Daoy (cell line): ENCODE measurements around the gene SEBOX. TPM values are rescaled to one million over a fixed set of nuclear protein-coding genes. Genes with fewer than 3 reads are reported as not detected.

ENCODE experiments used
- DNase-seq: peaks from one replicate; pipeline ENCODE4 v3.0.0-alpha.2; 2015; ENCODE audit warnings: low read depth
- total RNA-seq: library from RNA; depleted of rRNA; stranded (reverse); fragments of >200 nt; shearing (Covaris generic); gene quantifications from 2 replicates; pipeline ENCODE4 v1.2.3, GENCODE V29; 2014

SEBOX gene
- total RNA-seq, 1 experiment from 2014 or later = not detected

DNA sequence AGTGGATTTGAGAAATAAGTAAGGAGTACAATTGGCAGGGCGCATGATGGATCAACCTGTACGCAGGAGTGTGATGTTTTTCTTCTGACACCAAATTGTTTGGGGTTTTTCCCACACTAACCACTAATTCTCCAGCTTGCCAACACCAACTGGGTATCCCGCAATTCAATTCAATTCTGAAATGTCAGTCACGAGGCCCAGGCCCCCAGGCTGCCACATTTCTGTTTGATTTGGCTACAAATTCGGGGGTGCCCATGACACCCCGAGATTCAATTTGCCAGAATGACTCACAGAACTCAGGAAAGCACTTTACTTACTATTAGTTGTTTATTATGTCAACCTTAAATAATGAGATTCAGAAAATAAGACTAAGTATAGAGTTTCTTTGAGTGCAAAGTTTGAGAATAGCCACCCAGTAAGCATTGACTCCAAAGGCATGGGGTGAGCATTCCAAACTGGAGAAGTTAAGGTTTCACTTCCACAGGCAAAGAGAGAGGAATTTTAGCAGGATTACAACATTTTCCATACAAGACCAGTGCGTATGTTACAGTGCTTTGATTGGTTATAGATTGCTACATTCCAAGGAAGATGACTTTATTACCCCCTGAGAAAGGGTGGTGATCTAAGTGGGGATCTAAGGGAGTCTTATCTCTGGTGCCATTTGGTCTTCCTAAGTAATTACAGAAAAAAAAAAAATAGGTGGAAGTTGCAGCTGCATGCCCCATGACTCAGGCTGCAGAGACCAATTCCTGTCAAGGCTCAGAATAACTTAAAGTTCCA is 29.5 kb upstream of the SEBOX start:
- DNase-seq = peak; percentile 58

- no peak for DNase-seq
Observed at GRCh38 chr17:28392491-28392890, 27.5 kb upstream of the SEBOX start.

- no peak for DNase-seq
Observed at GRCh38 chr17:28391401-28391800, 26.4 kb upstream of the SEBOX start.

- DNase-seq = no peak
Observed at GRCh38 chr17:28390984-28391383, 26.0 kb upstream of the SEBOX start.

DNA sequence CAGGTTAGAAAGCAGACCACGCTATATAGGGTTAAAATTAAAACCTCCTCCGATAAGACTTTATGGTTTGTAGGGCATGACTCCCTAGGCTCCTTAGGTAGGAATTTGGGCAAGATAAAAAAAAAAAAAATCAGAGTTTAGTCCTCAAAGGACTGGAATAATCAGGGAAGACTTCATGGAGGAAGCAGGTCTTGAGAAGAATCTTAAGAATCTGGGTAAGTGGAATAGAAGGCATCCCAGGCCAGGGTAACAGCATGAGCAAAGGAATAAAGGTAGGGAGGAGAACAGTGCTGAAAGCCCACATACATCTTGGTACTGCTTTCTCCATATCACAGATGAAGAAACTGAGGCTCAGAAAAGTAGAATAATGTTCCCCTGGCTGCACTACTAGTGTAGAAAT is 25.6 kb upstream of the SEBOX start:
- DNase-seq = no peak

- DNase-seq = no peak
Observed at GRCh38 chr17:28390141-28390540, 25.1 kb upstream of the SEBOX start.

GRCh38 chr17:28388106-28388505 is 23.1 kb upstream of the SEBOX start:
- no peak for DNase-seq

GRCh38 chr17:28386391-28386790 is 21.4 kb upstream of the SEBOX start:
- DNase-seq = no peak

GRCh38 chr17:28385406-28385805 is 20.4 kb upstream of the SEBOX start:
- no peak for DNase-seq

GRCh38 chr17:28385037-28385400 is 20.0 kb upstream of the SEBOX start:
- no peak for DNase-seq

- no peak for DNase-seq
Observed at GRCh38 chr17:28384281-28385036, 19.5 kb upstream of the SEBOX start.

GRCh38 chr17:28381141-28381825 is 16.3 kb upstream of the SEBOX start:
- no peak for DNase-seq

DNA sequence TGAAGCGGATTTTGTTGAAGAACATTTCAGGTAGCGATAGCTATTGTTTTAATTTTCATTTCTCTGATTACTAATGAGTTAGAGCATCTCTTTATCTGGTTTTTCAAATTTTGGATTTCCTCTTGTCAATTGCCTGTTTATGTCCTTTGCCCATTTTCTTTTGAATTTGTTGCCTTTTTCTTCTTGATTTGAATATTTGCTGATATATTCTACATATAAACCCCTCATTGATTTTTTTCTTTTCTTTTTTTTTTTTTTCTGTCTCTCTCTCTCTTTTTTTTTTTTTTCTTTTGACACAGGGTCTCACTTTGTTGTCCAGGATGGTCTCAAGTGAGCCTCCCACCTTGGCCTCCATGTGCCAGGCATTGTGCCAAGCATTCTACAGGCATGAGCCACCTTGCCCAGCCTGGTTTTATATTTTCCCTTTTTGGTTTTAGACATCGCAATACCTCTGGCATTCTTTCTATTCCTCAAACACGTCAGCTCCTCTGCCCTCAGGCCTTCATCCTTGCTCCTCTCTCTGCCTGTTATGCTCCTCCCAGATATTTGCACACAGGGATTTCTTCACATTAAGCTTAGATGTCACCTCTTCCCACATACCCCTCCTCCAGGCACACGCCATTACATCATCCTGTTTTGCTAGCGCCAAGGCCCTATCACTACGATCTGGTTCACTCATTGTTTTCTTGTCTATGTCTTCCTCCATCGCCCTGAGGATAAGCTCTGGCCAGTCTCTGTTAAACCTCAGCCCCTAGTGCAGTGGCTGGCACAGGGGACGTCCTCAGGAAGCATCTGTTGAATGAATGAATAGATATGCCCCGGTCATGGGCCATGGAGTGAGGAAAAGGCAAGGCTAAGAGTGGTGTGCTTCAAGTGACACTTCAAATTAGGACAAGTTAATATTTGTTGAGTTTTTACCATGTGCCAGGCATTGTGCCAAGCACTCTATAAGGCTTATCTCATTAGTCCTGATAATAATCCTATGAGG is 15.1 kb upstream of the SEBOX start:
- DNase-seq = peak; percentile 41

DNA sequence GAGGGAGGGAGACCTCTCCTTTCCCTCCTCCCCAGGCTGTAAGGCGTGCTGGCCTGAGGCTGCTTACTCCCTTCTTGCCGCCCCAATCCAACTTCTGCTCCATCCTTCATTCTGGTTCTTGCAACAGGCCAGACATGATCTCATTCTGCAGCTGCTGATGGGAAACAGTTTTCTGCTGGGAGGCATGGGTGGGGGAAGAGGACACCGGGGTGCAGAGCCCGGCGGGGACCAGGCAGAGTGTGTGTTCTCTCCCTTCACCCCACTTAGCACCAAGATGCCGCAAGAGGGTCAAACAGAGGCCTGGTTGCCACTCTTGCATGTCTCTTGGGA is 7.9 kb upstream of the SEBOX start:
- no peak for DNase-seq

- DNase-seq = peak; percentile 47
Observed at GRCh38 chr17:28372203-28372944, 7.4 kb upstream of the SEBOX start.

DNA sequence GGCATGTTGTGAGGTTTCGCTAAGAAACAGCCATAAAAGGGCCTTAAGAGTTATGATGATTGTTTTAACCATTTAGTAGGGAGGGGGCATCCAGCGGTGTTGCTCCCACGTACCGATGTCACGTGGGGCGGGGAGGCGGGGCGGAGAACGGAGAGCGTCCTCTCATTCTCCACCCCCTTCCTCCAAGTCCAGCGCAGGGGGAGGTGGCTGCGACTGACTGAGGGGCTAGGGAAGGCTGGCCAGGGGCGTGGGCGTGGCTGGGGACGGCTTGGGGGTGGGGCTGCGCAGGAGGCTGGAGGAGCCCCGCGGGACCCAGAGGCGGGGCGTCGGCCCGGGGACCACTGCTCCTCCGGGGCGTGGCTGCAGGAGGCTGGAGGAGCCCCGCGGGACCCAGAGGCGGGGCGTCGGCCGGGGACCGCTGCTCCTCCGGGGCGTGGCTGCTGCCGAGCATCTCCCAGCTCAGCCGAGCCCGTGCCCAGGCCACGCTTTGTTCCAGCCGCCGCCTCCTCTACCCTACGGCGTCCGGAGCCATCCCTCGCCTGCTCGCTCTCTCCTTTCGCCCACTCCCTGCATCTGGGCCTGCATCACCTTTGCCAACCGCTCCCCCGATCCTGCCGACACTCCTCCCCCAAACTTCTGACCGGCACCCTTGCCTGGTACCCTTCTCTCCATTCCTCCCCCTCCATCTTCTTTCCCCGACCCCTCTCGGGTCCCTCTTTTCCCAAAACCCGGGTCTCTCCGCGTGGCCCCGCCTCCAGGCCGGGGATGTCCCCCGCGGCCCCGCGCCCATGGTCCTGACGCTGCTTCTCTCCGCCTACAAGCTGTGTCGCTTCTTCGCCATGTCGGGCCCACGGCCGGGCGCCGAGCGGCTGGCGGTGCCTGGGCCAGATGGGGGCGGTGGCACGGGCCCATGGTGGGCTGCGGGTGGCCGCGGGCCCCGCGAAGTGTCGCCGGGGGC is 6.5 kb upstream of the SEBOX start, which contains the start of gene SARM1:
Gene SARM1 (plus strand): TSS at position 450 of the 958 bp plus-strand sequence. CDS start 339 bp downstream, at position 789.
- DNase-seq = peak; percentile 95

- DNase-seq = no peak
Observed at GRCh38 chr17:28370744-28371103, 5.7 kb upstream of the SEBOX start.

GRCh38 chr17:28370035-28370743 is 5.2 kb upstream of the SEBOX start, which contains the start of gene VTN:
Gene VTN, minus strand, starts transcription at chr17:28370307. Its CDS starts 104 bp downstream, at chr17:28370203.
- peak; percentile 47 for DNase-seq

DNA sequence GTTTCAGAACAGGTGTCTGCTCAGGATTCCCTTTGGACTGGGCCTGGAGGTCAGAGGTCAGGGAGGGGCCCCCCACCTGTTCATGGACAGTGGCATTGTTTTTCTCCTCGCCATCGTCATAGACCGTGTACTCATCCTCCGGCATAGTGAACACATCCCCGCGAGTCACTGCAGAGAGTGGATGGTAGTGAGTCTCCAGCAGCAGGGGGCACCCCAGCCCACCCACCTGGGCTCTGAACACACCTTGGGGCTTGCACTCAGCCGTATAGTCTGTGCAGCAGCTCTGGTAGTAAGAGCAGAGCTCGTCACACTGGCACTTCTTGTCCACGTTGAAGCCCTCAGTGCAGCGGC is 4.7 kb upstream of the SEBOX start:
- DNase-seq = no peak
